ENCODE results near the gene SETD4. TPM values are rescaled to one million over a fixed set of nuclear protein-coding genes. Genes with fewer than 3 reads are reported as not detected.

SETD4 gene
- total and polyA plus RNA-seq, 2 of the 8 experiments (the other 6 are each of a cell fraction or from before 2014, with no cell fraction given): 20.1 to 46.6 TPM

DNA sequence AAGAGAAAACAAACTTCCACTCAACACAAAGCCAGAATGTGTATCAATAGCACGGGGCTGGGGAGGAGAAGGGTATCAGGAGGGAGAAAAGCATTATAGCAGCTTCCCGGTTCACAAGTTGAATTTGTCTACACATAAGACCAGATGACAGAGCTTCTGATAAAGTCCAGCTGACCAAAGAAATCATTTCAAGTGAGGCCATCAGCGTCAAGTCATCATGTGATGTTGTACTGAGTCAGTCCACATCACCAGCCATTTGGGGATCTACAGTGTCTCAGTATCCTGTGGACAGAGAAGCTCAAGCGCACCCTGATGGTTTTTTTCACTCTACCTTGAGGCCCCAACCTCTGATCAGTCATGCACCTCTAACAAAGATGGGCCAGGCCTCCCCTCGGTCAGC is 33.0 kb downstream of the SETD4 start:
- ChIA-PET CTCF (ENCODE audit: partially characterized antibody) (interaction anchor here (0.8 to 3.0 kb wide), 16 partner anchors 10 to 1304 kb away, joined by 3 to 9 read pairs (median 4); no protein-coding TSS in a partner anchor), POLR2A (ENCODE audit: partially characterized antibody) (interaction anchor here (0.7 kb wide), 1 partner anchor 128 kb away, joined by 3 read pairs; no protein-coding TSS in a partner anchor)
- Histone ChIP-seq H3K36me3 (ENCODE audit: control insufficient read depth in 2 of 4, insufficient read depth in 4 of 4, low read length in 3 of 4) (no peaks in the 10 kb centered on the region; a peak in 1 of 8 replicates), H4K8ac (ENCODE audit: extremely low read depth, insufficient read depth, low read length) (no peak overlapping the region), H4K91ac (replicated peaks; ENCODE audit: insufficient read length, low read length) (no peak overlapping the region), H4K20me1 (replicated peaks in 1 of 2; ENCODE audit: control insufficient read depth in 1 of 2, insufficient read depth in 2 of 2, low read length in 2 of 2) (no peaks in the 10 kb centered on the region), H4K5ac (ENCODE audit: insufficient read length, low read depth, low read length) (no peak overlapping the region), H3K4me1 (replicated peaks in 1 of 4; ENCODE audit: control insufficient read depth in 3 of 4, insufficient read depth in 4 of 4, low read length in 3 of 4) (peaks cover 0 to 7% (median under 1%) of the 10 kb centered on the region in 4 experiments; a peak in 3 of 7 replicates), H2BK15ac (ENCODE audit: low read length) (no peak overlapping the region), H2BK120ac (replicated peaks; ENCODE audit: low read depth, low read length) (no peak overlapping the region), H2AK5ac (ENCODE audit: low read depth, low read length) (no peak overlapping the region), H2BK5ac (ENCODE audit: low read depth, low read length) (peak overlapping the region; percentile 35; the same call in 1 of the 2 replicates), H3K9ac (replicated peaks in 1 of 4; ENCODE audit: extremely low read depth in 1 of 4, low read depth in 3 of 4, low read length in 3 of 4) (no peak overlapping the region), H3K23ac (ENCODE audit: insufficient read length) (no peak overlapping the region), H3K4me3 (ENCODE audit: extremely low read depth in 1 of 4, insufficient read depth in 2 of 4, low read depth in 3 of 4, low read length in 4 of 4) (no peak overlapping the region), H3K18ac (ENCODE audit: extremely low read depth, low read length) (no peak overlapping the region), H3K27ac (ENCODE audit: low read depth, low read length) (no peak overlapping the region), H3K79me2 (ENCODE audit: control insufficient read depth in 1 of 2, insufficient read depth in 2 of 2, low read length in 2 of 2) (no peaks in the 10 kb centered on the region), H3K23me2 (ENCODE audit: low read depth, low read length) (no peaks in the 10 kb centered on the region), H3K14ac (ENCODE audit: insufficient read length) (no peak overlapping the region), H3K79me1 (ENCODE audit: low read depth, low read length) (no peaks in the 10 kb centered on the region), H2BK20ac (ENCODE audit: low read length) (no peak overlapping the region), H3K4ac (replicated peaks; ENCODE audit: insufficient read length, low read depth, low read length) (no peak overlapping the region), H3K4me2 (ENCODE audit: insufficient read depth in 1 of 2, low read depth in 2 of 2, low read length in 2 of 2) (no peak overlapping the region), H3K56ac (replicated peaks; ENCODE audit: insufficient read length, low read depth, low read length) (no peak overlapping the region), H3K9me3 (ENCODE audit: insufficient read depth in 2 of 2, low read depth in 1 of 2, low read length in 1 of 2) (no peaks in the 10 kb centered on the region), H2AFZ (ENCODE audit: low read length) (no peak overlapping the region), H3K27me3 (replicated peaks in 1 of 4; ENCODE audit: control insufficient read depth in 3 of 4, extremely low read depth in 1 of 4, insufficient read depth in 3 of 4, low read length in 3 of 4) (no peaks in the 10 kb centered on the region), H2BK12ac (ENCODE audit: low read depth, low read length) (no peak overlapping the region)
- 88% methylated on average over 5 of the region's 5 CpGs; no CpG with 5 or more reads in 1 of the 2 experiments for WGBS, 2 experiments (ENCODE audit: extremely low coverage in 1 of 2, insufficient coverage in 1 of 2, insufficient read length in 1 of 2, insufficient replicate concordance in 2 of 2, low coverage in 1 of 2, low lambda C conversion rate in 2 of 2, missing lambda C conversion rate in 1 of 2)
- FAIRE-seq (no peak), DNase-seq (ENCODE audit: low read depth in 1 of 2, low spot score in 2 of 2) (no peak)
- TF ChIP-seq CEBPB (IDR thresholded peaks at IDR 0.05; ENCODE audit: low read depth, low read length) (no peak), CREB1 (IDR thresholded peaks at IDR 0.05) (no peak), KDM1A (IDR thresholded peaks at IDR 0.05; ENCODE audit: borderline replicate concordance, low read length) (no peak), RNF2 (IDR thresholded peaks at IDR 0.05; ENCODE audit: borderline replicate concordance, low read depth, low read length, missing control alignments, poor library complexity, severe bottlenecking) (no peak), CHD2 (IDR thresholded peaks at IDR 0.05; ENCODE audit: low read length) (no peak), ZNF274 (IDR thresholded peaks at IDR 0.05; ENCODE audit: borderline replicate concordance, extremely low read depth, low read length) (no peak), NRF1 (IDR thresholded peaks at IDR 0.05; ENCODE audit: low read depth, low read length) (no peak), ASH2L (IDR thresholded peaks at IDR 0.05; ENCODE audit: low read length) (no peak), SP1 (IDR thresholded peaks at IDR 0.05; ENCODE audit: low read depth, low read length) (no peak), KDM5A (IDR thresholded peaks at IDR 0.05; ENCODE audit: low read length) (no peak)
- TF ChIP-seq, protein P1, sequence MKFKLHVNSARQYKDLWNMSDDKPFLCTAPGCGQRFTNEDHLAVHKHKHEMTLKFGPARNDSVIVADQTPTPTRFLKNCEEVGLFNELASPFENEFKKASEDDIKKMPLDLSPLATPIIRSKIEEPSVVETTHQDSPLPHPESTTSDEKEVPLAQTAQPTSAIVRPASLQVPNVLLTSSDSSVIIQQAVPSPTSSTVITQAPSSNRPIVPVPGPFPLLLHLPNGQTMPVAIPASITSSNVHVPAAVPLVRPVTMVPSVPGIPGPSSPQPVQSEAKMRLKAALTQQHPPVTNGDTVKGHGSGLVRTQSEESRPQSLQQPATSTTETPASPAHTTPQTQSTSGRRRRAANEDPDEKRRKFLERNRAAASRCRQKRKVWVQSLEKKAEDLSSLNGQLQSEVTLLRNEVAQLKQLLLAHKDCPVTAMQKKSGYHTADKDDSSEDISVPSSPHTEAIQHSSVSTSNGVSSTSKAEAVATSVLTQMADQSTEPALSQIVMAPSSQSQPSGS (IDR thresholded peaks at IDR 0.05; ENCODE audit: low read length): no peak
- TF ChIP-seq, protein P2, sequence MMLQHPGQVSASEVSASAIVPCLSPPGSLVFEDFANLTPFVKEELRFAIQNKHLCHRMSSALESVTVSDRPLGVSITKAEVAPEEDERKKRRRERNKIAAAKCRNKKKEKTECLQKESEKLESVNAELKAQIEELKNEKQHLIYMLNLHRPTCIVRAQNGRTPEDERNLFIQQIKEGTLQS (IDR thresholded peaks at IDR 0.05; ENCODE audit: insufficient read depth, low read depth, low read length): no peak
